Prostate gland (tissue), 2 donors: ENCODE data around the gene LHPP.

Source experiments
- CTCF ChIP-seq, 4 experiments: fragments of 200-600 bp in 2 of 4; fragments of 450-650 bp in 2 of 4; sonication (generic) in 2 of 4; IDR thresholded peaks; 1 replicate in 3 of 4; 2 replicates in 1 of 4; pipeline ENCODE4 v1.5.1; 2016 to 2019; ENCODE audit warnings: antibody characterized with exemption in 4 of 4, mild to moderate bottlenecking in 2 of 4, moderate library complexity in 2 of 4
- POLR2A ChIP-seq: fragments of 450-650 bp; IDR thresholded peaks from one replicate; pipeline ENCODE4 v1.6.1; 2016; ENCODE audit warnings: antibody characterized with exemption, mild to moderate bottlenecking
- POLR2AphosphoS5 ChIP-seq: sonication (generic); formaldehyde crosslinking; IDR thresholded peaks from one replicate; pipeline ENCODE4 v1.6.1; 2017; ENCODE audit warnings: antibody characterized with exemption

GRCh38 chr10:124594240-124594639 lies 132.6 kb downstream of the LHPP start:
- no peak for TF ChIP-seq CTCF (IDR thresholded peaks at IDR 0.05)
- no peak for TF ChIP-seq POLR2A
- no peak for TF ChIP-seq POLR2AphosphoS5
